Gastrocnemius medialis (tissue), 4 donors: ENCODE data around the gene CCSER1. TPM values are rescaled to one million over a fixed set of nuclear protein-coding genes. Genes with fewer than 3 reads are reported as not detected.

ENCODE experiments used
- ATAC-seq, 2 donors: fragments of 150-250 bp; one replicate each; pipeline ENCODE4 v1.9.1; 2016
- DNase-seq, 2 donors: peaks; one replicate each; pipeline ENCODE4 v3.0.0-alpha.2; 2019
- H3K27ac ChIP-seq, 4 donors: fragments of 200-600 bp; sonication (generic); 1 replicate in 1 of 4; 2 replicates in 3 of 4; pipeline ENCODE4 v1.5.1; 2016 to 2018; ENCODE audit warnings: mild to moderate bottlenecking in 2 of 4, moderate library complexity in 1 of 4
- H3K27me3 ChIP-seq, 3 donors: fragments of 200-600 bp; sonication (generic) in 2 of 3; 1 replicate in 1 of 3; 2 replicates in 2 of 3; pipeline versions ENCODE4 v1.5.1 to v1.6.0; 2016 to 2019; ENCODE audit warnings: mild to moderate bottlenecking in 1 of 3, moderate library complexity in 1 of 3
- H3K36me3 ChIP-seq, 2 donors: fragments of 200-600 bp; sonication (generic) in 1 of 2; one replicate each; pipeline ENCODE4 v1.5.1; 2017 to 2018
- H3K4me1 ChIP-seq, 2 donors: fragments of 200-600 bp; sonication (generic) in 1 of 2; one replicate each; pipeline ENCODE4 v1.5.1; 2016 to 2017; ENCODE audit warnings: mild to moderate bottlenecking in 2 of 2
- H3K4me3 ChIP-seq, 4 donors: fragments of 200-600 bp; sonication (generic) in 3 of 4; 1 replicate in 1 of 4; 2 replicates in 3 of 4; pipeline ENCODE4 v1.5.1; 2016 to 2019; ENCODE audit warnings: mild to moderate bottlenecking in 2 of 4
- H3K9me3 ChIP-seq, 3 donors: fragments of 200-600 bp; sonication (generic) in 2 of 3; 1 replicate in 1 of 3; 2 replicates in 2 of 3; pipeline ENCODE4 v1.5.1; 2016 to 2019
- CTCF ChIP-seq, 5 experiments: fragments of 450-650 bp in 3 of 5; fragments of 200-600 bp in 2 of 5; sonication (generic) in 2 of 5; IDR thresholded peaks in 4 of 5; conservative IDR thresholded peaks in 1 of 5; 1 replicate in 4 of 5; 2 replicates in 1 of 5; pipeline ENCODE4 v1.5.1; 2016 to 2019; ENCODE audit warnings: antibody characterized with exemption in 5 of 5, mild to moderate bottlenecking in 3 of 5, moderate library complexity in 3 of 5
- POLR2A ChIP-seq, 2 donors: fragments of 450-650 bp; IDR thresholded peaks; one replicate each; pipeline ENCODE4 v1.6.1; 2017; ENCODE audit warnings: antibody characterized with exemption in 2 of 2, mild to moderate bottlenecking in 2 of 2, moderate library complexity in 2 of 2
- in situ Hi-C, 4 donors: fragments of 200-750 bp; cut with MboI; loops; one replicate each; pipeline versions ENCODE4 v1.15.0 to v1.8.0; 2017; ENCODE audit warnings: low sequenced_read_pairs in 4 of 4
- intact Hi-C: fragments of 100-400 bp; cut with DNase I; formaldehyde crosslinking; loops from one replicate; pipeline ENCODE4 v1.15.1; 2023; ENCODE audit warnings: low total_unique reads
- total RNA-seq, 4 donors: library from RNA; depleted of rRNA; stranded (reverse); fragments of >200 nt; gene quantifications; one replicate each; pipeline versions ENCODE4 v1.1.0 to v1.2.3, GENCODE V29; 2016

The CCSER1 gene
- total RNA-seq, 4 donors from 2014 or later = 0.39 to 0.83 (median 0.63) TPM

- DNase-seq (no peak), ATAC-seq (no peak)
- Histone ChIP-seq H3K36me3 (no peaks in the 10 kb centered on the region), H3K27ac (no peak overlapping the region), H3K9me3 (no peaks in the 10 kb centered on the region), H3K27me3 (no peaks in the 10 kb centered on the region), H3K4me3 (no peak overlapping the region), H3K4me1 (no peaks in the 10 kb centered on the region)
- intact Hi-C loops (no loop called here), in situ Hi-C loops (no loop called here)
- TF ChIP-seq POLR2A (IDR thresholded peaks at IDR 0.05) = no peak
- TF ChIP-seq CTCF (IDR thresholded peaks at IDR 0.05 in 4 of 5, conservative IDR thresholded peaks at IDR 0.05 in 1 of 5) = no peak
These were observed 203.4 kb downstream of the CCSER1 start for GRCh38 chr4:90330546-90330945.

GRCh38 chr4:90345549-90346215 is 218.5 kb downstream of the CCSER1 start:
- ATAC-seq (no peak), DNase-seq (no peak)
- no peaks in the 10 kb centered on the region for H3K27me3 ChIP-seq
- H3K4me3 ChIP-seq = no peak overlapping the region
- H3K9me3 ChIP-seq = no peaks in the 10 kb centered on the region
- H3K36me3 ChIP-seq = no peaks in the 10 kb centered on the region
- in situ Hi-C loops = no loop called here
- no peaks in the 10 kb centered on the region for H3K4me1 ChIP-seq
- no peak overlapping the region for H3K27ac ChIP-seq
- intact Hi-C loops = no loop called here
- TF ChIP-seq POLR2A (IDR thresholded peaks at IDR 0.05) (no peak), CTCF (IDR thresholded peaks at IDR 0.05 in 4 of 5, conservative IDR thresholded peaks at IDR 0.05 in 1 of 5) (no peak)

GRCh38 chr4:90349636-90350035 is 222.4 kb downstream of the CCSER1 start:
- DNase-seq = no peak
- no peaks in the 10 kb centered on the region for H3K36me3 ChIP-seq
- in situ Hi-C loops (no loop called here), intact Hi-C loops (no loop called here)
- H3K27ac ChIP-seq = no peak overlapping the region
- no peak for ATAC-seq
- H3K4me3 ChIP-seq = no peak overlapping the region
- TF ChIP-seq POLR2A (IDR thresholded peaks at IDR 0.05) (no peak), CTCF (IDR thresholded peaks at IDR 0.05 in 4 of 5, conservative IDR thresholded peaks at IDR 0.05 in 1 of 5) (no peak)
- H3K9me3 ChIP-seq = no peaks in the 10 kb centered on the region
- H3K4me1 ChIP-seq = no peaks in the 10 kb centered on the region
- no peaks in the 10 kb centered on the region for H3K27me3 ChIP-seq

- TF ChIP-seq CTCF (IDR thresholded peaks at IDR 0.05 in 4 of 5, conservative IDR thresholded peaks at IDR 0.05 in 1 of 5) (no peak), POLR2A (IDR thresholded peaks at IDR 0.05) (no peak)
- Histone ChIP-seq H3K27ac (no peak overlapping the region), H3K27me3 (no peaks in the 10 kb centered on the region), H3K36me3 (no peaks in the 10 kb centered on the region), H3K9me3 (no peaks in the 10 kb centered on the region), H3K4me3 (no peak overlapping the region), H3K4me1 (no peaks in the 10 kb centered on the region)
- intact Hi-C loops (no loop called here), in situ Hi-C loops (no loop called here)
- ATAC-seq = no peak
- no peak for DNase-seq
These were observed 230.0 kb downstream of the CCSER1 start for GRCh38 chr4:90357117-90357710.
